ENCODE data around the gene RARRES2. TPM values are rescaled to one million over a fixed set of nuclear protein-coding genes. Genes with fewer than 3 reads are reported as not detected.

The RARRES2 gene
- total RNA-seq, 1 donor from 2014 or later: 19.4 TPM

- H3K4me3 ChIP-seq (ENCODE audit: insufficient read depth, low read depth, low read length): no peak overlapping the region
- H3K9me3 Mint-ChIP-seq (ENCODE audit: unreplicated experiment): no peaks in the 10 kb centered on the region
- H3K4me2 ChIP-seq (ENCODE audit: low read length): no peak overlapping the region
- H3K4me1 Mint-ChIP-seq (ENCODE audit: low read depth, unreplicated experiment): peaks cover 7% of the 10 kb centered on the region
- no peak overlapping the region for H3K27ac ChIP-seq (ENCODE audit: low read depth, low read length)
- H3K4me3 Mint-ChIP-seq (ENCODE audit: unreplicated experiment): no peak overlapping the region
- no peak overlapping the region for H3K9ac ChIP-seq (ENCODE audit: low read length)
- DNase-seq (ENCODE audit: low read depth) (no peak), FAIRE-seq (no peak)
- H3K36me3 ChIP-seq (ENCODE audit: insufficient read depth, low read length): no peaks in the 10 kb centered on the region
- no peaks in the 10 kb centered on the region for H3K9me3 ChIP-seq (ENCODE audit: insufficient read depth, low read depth, low read length)
- no peak overlapping the region for H3K27ac Mint-ChIP-seq (ENCODE audit: unreplicated experiment)
- TF ChIP-seq, protein P1, sequence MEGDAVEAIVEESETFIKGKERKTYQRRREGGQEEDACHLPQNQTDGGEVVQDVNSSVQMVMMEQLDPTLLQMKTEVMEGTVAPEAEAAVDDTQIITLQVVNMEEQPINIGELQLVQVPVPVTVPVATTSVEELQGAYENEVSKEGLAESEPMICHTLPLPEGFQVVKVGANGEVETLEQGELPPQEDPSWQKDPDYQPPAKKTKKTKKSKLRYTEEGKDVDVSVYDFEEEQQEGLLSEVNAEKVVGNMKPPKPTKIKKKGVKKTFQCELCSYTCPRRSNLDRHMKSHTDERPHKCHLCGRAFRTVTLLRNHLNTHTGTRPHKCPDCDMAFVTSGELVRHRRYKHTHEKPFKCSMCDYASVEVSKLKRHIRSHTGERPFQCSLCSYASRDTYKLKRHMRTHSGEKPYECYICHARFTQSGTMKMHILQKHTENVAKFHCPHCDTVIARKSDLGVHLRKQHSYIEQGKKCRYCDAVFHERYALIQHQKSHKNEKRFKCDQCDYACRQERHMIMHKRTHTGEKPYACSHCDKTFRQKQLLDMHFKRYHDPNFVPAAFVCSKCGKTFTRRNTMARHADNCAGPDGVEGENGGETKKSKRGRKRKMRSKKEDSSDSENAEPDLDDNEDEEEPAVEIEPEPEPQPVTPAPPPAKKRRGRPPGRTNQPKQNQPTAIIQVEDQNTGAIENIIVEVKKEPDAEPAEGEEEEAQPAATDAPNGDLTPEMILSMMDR (IDR thresholded peaks at IDR 0.05; ENCODE audit: insufficient read depth, low read depth, low read length): no peak
- TF ChIP-seq EZH2 (IDR thresholded peaks at IDR 0.05; ENCODE audit: insufficient read depth, low read length): no peak
- H3K4me1 ChIP-seq (ENCODE audit: insufficient read depth, low read length): no peaks in the 10 kb centered on the region
- H4K20me1 ChIP-seq (ENCODE audit: insufficient read depth, low read length): no peaks in the 10 kb centered on the region
- no peaks in the 10 kb centered on the region for H3K27me3 ChIP-seq (ENCODE audit: insufficient read depth, low read length)
- H3K27me3 Mint-ChIP-seq (ENCODE audit: low read depth, unreplicated experiment): peaks cover 4% of the 10 kb centered on the region
- H3K36me3 Mint-ChIP-seq (ENCODE audit: low read depth, unreplicated experiment): peaks cover 4% of the 10 kb centered on the region
- no peaks in the 10 kb centered on the region for H3K79me2 ChIP-seq (ENCODE audit: insufficient read depth, low read length)
- H2AFZ ChIP-seq (ENCODE audit: low read depth, low read length): no peak overlapping the region
These were observed 11.1 kb downstream of the RARRES2 start for GRCh38 chr7:150330211-150330885.

DNA sequence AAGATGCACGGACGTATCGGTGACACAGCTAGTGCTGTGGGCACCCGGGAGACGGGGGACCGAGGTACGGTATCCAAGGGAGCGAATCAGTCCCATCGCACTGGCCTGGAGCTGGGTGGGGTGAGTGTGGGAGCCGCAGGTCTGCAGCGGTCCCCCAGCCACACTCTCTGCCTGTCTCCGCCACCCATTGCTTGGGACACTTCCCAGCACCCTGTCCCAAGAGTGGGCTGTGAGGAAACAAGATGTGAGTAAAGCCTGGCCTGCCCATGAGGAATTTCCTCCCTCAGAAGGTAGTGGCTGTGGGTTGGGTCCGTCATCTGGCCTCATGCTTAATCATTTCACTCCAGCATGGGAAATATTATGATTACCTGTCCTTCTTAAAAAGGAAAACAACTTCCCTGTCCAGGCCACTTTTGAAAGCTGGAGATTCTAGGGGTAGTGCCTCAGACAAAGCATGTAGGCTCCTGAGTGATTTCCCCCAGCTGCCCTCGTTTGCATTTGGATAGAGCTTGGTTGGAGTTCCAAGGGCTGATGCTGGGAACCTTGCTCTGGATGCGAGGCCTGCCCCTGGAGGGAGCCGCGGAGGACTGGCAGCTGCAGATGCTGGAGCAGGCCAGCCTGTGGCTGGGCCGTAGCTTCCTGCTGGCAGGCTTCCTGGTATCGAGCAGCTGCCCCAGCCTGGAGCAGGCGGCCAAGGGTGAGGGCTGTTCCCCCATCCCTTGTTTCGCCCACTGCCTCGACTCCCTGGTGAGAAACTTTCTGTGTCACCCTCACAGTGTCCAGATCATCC lies 11.9 kb downstream of the RARRES2 start:
- peaks cover 2% of the 10 kb centered on the region for H3K9me3 Mint-ChIP-seq (ENCODE audit: unreplicated experiment)
- H3K27ac Mint-ChIP-seq (ENCODE audit: unreplicated experiment): peak overlapping the region; percentile 2
- Histone ChIP-seq H3K4me3 (ENCODE audit: insufficient read depth, low read depth, low read length) (no peak overlapping the region), H3K27ac (ENCODE audit: low read depth, low read length) (no peak overlapping the region), H3K9me3 (ENCODE audit: insufficient read depth, low read depth, low read length) (no peaks in the 10 kb centered on the region), H2AFZ (ENCODE audit: low read depth, low read length) (no peak overlapping the region), H3K36me3 (ENCODE audit: insufficient read depth, low read length) (no peaks in the 10 kb centered on the region), H3K4me1 (ENCODE audit: insufficient read depth, low read length) (no peaks in the 10 kb centered on the region), H3K27me3 (ENCODE audit: insufficient read depth, low read length) (no peaks in the 10 kb centered on the region), H3K4me2 (ENCODE audit: low read length) (no peak overlapping the region), H3K9ac (ENCODE audit: low read length) (no peak overlapping the region), H4K20me1 (ENCODE audit: insufficient read depth, low read length) (no peaks in the 10 kb centered on the region), H3K79me2 (ENCODE audit: insufficient read depth, low read length) (no peaks in the 10 kb centered on the region)
- no peak for TF ChIP-seq EZH2 (IDR thresholded peaks at IDR 0.05; ENCODE audit: insufficient read depth, low read length)
- TF ChIP-seq, protein P1 (IDR thresholded peaks at IDR 0.05; ENCODE audit: insufficient read depth, low read depth, low read length): no peak
- DNase-seq (ENCODE audit: low read depth) (no peak), FAIRE-seq (no peak)
- peaks cover 5% of the 10 kb centered on the region for H3K36me3 Mint-ChIP-seq (ENCODE audit: low read depth, unreplicated experiment)
- H3K4me1 Mint-ChIP-seq (ENCODE audit: low read depth, unreplicated experiment): peaks cover 15% of the 10 kb centered on the region
- H3K27me3 Mint-ChIP-seq (ENCODE audit: low read depth, unreplicated experiment): peaks cover 4% of the 10 kb centered on the region
- H3K4me3 Mint-ChIP-seq (ENCODE audit: unreplicated experiment): no peak overlapping the region
